Coronary artery (tissue), 2 donors: ENCODE results near the gene GNAI2.
"Not testable (repeated sequence)": the region's sequence is repeated elsewhere in the genome, so short reads cannot be mapped to it uniquely, and the experiment has no call there.

ENCODE experiments used
- DNase-seq: peaks from one replicate; pipeline ENCODE4 v3.0.0-alpha.2; 2017; ENCODE audit warnings: low spot score
- H3K27ac ChIP-seq, 2 donors: fragments of 200-600 bp; sonication (generic); one replicate each; pipeline ENCODE4 v1.5.1; 2016 to 2019
- H3K4me3 ChIP-seq: fragments of 200-600 bp; sonication (generic); 2 replicates; pipeline ENCODE4 v1.5.1; 2016; ENCODE audit warnings: mild to moderate bottlenecking, moderate library complexity
- TF ChIP-seq, protein P1 (sequence below): fragments of 200-600 bp; sonication (generic); IDR thresholded peaks from one replicate; pipeline ENCODE4 v1.5.1; 2019; ENCODE audit warnings: antibody characterized with exemption

GNAI2 gene

DNA sequence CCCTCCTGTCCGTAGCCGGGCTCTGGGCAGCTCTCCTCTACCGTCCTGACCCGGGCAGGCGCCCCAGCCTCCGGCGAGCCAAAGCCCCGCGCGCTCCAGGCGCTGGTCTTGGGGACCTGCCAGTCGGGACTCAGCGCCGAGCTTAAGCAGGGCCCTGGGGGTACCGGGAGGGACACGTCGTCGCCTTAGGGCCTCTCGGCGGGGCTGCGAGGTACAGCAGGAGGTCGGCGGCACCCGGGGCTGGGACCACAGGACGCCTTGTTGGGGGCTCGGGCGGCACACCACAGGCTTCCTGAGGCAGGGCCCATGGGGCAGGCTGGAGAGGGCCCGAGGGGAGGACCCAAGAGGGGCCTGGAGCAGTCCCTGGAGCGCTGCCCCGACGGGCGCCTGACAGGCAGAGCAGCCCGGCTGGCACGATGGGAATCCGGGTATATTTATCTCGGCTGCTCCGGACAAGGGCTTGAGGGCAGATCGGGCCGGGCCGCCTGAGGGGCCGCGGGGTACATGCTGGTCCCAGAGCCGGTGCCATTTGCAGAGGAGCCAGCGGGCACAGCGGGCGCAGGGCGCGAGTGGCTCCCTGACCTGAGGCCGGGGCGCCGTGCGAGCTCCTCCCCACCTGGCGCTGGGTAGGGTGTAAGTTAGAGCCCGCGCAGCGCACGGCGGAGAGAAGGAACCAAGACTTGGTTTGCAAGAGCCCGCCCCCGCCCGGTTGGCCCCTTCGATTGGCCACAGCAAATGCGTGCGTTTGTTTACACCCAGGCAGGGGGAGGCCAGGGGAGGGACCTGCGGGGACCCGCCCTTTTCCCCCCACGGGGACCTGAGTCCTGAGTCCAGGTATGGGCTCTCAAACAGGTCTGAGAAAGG, 30.4 kb upstream of the GNAI2 start:
- Histone ChIP-seq H3K4me3 (peak overlapping the region; percentile 66), H3K27ac (no peak overlapping the region)
- TF ChIP-seq, protein P1, sequence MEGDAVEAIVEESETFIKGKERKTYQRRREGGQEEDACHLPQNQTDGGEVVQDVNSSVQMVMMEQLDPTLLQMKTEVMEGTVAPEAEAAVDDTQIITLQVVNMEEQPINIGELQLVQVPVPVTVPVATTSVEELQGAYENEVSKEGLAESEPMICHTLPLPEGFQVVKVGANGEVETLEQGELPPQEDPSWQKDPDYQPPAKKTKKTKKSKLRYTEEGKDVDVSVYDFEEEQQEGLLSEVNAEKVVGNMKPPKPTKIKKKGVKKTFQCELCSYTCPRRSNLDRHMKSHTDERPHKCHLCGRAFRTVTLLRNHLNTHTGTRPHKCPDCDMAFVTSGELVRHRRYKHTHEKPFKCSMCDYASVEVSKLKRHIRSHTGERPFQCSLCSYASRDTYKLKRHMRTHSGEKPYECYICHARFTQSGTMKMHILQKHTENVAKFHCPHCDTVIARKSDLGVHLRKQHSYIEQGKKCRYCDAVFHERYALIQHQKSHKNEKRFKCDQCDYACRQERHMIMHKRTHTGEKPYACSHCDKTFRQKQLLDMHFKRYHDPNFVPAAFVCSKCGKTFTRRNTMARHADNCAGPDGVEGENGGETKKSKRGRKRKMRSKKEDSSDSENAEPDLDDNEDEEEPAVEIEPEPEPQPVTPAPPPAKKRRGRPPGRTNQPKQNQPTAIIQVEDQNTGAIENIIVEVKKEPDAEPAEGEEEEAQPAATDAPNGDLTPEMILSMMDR = no peak
- no peak for DNase-seq

DNA sequence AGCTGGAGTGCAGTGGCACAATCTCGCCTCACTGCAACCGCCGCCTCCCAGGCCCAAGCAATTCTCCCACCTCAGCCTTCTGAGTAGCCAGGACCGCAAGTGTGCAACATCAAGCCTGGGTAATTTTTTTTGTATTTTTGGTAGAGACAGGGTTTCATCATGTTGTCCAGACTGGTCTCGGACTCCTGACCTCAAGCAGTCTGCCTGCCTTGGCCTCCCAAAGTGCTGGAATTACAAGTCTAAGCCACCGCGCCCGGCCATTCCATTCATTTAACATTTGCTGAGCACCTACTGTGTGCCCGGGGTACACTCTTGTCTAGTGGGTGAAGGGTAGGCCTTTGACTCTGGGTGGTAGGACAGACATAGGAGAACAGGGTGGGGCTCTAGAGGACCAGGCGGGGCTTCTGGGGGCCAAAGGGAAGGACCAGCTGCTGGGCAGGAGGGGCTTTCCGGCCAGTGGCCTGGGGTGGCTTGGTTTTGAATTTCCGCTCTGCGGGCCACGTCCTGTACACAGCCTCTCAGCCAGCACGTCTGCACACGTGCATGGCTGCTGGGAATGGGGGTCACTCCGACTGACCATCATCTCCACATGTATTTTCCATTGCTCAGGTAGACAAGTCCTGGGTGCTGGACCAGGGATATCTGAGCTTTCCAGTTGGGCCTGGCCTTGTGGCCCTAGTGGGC, 28.5 kb upstream of the GNAI2 start:
- no peak for DNase-seq
- H3K27ac ChIP-seq = no peak overlapping the region
- TF ChIP-seq, protein P1 = no peak
- no peak overlapping the region for H3K4me3 ChIP-seq

DNA sequence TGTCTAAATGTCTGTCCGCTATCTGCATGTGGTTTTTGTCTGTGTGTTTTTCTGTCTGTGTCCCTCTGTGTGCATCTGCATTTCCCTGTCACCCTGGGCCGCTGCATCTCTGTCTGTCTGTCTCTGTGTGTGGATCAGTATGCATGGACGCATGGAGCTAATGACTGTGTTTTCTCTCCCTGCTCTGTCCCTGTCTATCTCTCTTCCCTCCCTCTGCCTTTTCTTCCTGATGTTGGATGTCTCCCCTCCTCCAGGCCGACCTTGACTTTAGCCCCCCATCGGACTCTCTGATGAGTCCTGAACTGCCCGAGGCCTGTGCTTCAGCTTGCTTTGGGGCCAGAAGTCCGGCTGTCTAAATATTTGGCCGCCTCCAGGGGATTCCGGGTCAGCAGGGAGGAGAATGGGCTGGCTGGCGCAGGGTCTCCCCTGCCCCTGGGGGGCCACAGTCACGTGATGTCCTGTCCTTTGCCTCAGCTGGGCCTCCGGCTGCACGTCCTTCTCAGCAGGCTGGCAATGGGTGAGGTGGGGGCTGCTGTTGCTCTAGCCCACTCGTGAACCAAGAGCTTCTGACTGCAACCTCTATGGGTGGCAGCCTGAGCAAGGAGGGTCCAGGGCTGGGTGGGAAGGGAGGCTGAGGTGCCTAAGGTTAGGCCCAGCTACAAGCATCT, 27.2 kb upstream of the GNAI2 start:
- no peak for DNase-seq
- no peak overlapping the region for H3K4me3 ChIP-seq
- TF ChIP-seq, protein P1 = no peak
- H3K27ac ChIP-seq = no peak overlapping the region

DNA sequence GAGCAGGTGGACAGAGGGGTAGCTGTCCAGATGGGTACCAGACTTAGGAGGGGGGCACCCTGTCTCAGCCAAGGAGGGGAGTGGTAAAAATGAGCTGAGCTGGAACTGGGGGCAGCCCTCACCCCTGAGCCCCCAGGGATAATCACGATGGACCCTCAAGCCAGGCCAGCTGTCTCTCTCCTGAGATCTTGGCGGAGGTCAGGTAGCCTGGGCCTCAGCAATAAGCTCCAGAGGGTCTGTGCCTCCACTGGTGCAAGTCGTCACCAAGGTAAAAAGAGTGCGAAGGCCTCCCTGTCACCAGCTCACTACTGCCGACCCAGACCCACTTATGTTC, 25.9 kb upstream of the GNAI2 start:
- H3K4me3 ChIP-seq = no peak overlapping the region
- DNase-seq = no peak
- TF ChIP-seq, protein P1 = no peak
- no peak overlapping the region for H3K27ac ChIP-seq

DNA sequence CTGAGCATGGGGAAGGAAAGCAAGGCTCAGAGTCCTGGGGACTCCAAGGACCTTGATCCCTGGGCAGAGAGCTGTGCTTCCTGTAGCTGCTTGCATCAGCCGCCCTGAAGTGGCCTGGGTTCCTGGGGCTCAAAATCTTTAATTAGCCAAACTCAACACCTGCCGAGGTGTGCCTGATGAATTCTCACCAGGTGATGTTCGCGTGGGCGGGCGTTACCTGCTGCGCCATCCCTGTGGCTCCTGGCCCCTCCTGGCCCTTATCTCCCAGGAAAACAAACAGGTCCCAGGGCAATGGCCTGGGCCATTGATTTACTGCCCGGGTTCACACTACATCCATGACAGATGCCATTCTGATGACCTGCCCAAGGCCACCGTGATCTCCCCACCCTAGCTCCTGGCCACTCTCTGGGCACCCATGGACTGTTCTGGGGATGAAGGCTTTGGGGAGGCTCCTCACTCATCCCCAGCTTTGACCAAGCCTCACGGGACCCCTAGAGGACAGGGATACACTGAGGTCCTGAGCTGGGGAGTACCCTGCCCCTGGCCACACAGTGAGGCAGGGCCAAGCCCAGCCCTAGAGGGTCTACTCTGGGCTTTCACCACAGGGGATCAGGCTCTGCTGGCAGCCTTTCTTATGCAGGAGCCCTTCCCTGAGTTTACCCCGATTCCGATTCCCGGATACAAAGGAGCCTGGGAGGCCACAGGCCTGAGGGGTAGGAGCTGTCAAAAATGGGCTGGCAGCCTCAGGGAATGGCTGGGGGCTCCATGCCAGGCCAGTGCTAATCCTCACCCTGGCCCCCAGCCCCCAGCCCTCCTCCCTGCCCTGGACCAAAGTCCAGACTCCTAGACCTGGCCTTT, 25.3 kb upstream of the GNAI2 start:
- no peak overlapping the region for H3K4me3 ChIP-seq
- TF ChIP-seq, protein P1 = no peak
- no peak overlapping the region for H3K27ac ChIP-seq
- DNase-seq = no peak

DNA sequence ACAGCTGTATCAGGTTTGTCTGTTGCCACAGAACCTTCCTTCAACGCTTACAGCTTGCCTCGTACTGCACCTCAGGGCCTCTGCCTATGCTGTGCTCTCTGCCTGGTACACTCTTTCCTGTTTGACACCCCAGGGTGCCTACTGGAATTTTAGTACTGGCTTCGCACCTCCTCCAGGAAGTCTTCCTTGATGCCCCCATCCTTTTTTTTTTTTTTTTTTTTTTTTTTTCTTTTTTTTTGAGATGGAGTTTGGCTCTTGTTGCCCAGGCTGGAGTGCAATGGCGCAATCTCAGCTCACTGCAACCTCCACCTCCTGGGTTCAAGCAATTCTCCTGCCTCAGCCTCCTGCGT, 24.7 kb upstream of the GNAI2 start:
- DNase-seq, H3K27ac ChIP-seq, H3K4me3 ChIP-seq: not testable (repeated sequence)

DNA sequence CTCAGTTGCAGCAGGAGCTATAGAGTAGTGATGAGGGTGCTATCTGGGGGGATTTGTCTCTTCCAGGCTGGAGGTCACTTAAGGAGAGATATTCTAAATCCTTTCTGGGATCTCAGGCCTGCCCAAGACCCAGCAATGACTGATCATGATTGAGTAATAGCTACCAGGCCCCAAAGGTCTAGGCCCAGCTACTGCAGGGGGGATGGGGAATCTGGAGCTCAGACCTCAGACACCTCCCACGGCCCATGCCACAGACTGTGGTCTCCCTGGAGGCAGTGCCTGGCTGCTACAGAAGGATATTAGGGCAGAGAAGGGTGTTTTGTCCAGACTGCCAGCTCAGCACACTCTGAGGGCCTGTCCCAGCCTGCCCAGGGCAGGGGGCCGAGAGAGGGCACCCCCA, 24.1 kb upstream of the GNAI2 start:
- TF ChIP-seq, protein P1 = no peak
- DNase-seq = no peak
- Histone ChIP-seq H3K27ac (no peak overlapping the region), H3K4me3 (no peak overlapping the region)
